ENCODE results near the gene ALDH1A2. TPM values are rescaled to one million over a fixed set of nuclear protein-coding genes. Genes with fewer than 3 reads are reported as not detected.

The ALDH1A2 gene
- total RNA-seq, 1 donor from 2014 or later = 0.91 TPM

DNA sequence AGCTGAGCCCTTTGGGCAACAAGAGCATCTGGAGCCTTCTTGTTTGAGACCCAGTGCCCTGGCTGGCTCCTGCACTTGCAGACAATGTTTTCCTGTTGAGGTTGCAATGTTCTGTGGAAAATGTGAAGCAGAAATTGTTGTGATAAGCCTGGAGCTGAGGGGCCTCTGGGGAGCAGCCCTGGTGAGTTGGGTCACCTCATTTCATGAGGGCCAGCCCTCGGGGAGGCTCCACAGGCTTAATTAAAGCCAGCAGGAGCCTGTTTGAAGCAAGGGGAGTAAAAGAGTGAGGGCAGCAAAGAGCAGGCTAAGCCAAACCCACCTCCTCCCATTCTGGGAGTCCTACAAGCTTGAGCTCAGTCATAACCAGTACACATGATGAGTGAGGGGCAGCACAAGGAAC is 154.3 kb downstream of the ALDH1A2 start:
- H3K9me3 Mint-ChIP-seq = peaks cover 6% of the 10 kb centered on the region
- no peak overlapping the region for H3K4me3 Mint-ChIP-seq
- TF ChIP-seq, protein P1, sequence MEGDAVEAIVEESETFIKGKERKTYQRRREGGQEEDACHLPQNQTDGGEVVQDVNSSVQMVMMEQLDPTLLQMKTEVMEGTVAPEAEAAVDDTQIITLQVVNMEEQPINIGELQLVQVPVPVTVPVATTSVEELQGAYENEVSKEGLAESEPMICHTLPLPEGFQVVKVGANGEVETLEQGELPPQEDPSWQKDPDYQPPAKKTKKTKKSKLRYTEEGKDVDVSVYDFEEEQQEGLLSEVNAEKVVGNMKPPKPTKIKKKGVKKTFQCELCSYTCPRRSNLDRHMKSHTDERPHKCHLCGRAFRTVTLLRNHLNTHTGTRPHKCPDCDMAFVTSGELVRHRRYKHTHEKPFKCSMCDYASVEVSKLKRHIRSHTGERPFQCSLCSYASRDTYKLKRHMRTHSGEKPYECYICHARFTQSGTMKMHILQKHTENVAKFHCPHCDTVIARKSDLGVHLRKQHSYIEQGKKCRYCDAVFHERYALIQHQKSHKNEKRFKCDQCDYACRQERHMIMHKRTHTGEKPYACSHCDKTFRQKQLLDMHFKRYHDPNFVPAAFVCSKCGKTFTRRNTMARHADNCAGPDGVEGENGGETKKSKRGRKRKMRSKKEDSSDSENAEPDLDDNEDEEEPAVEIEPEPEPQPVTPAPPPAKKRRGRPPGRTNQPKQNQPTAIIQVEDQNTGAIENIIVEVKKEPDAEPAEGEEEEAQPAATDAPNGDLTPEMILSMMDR (conservative IDR thresholded peaks at IDR 0.05) = no peak
- peaks cover 15% of the 10 kb centered on the region for H3K27me3 Mint-ChIP-seq (ENCODE audit: low read depth)
- no peak overlapping the region for H3K27ac Mint-ChIP-seq (ENCODE audit: unreplicated experiment)
- H3K36me3 Mint-ChIP-seq (ENCODE audit: low read depth) = no peaks in the 10 kb centered on the region
- H3K4me1 Mint-ChIP-seq = peaks cover 3% of the 10 kb centered on the region
- DNase-seq (ENCODE audit: low read depth, low spot score) = no peak

DNA sequence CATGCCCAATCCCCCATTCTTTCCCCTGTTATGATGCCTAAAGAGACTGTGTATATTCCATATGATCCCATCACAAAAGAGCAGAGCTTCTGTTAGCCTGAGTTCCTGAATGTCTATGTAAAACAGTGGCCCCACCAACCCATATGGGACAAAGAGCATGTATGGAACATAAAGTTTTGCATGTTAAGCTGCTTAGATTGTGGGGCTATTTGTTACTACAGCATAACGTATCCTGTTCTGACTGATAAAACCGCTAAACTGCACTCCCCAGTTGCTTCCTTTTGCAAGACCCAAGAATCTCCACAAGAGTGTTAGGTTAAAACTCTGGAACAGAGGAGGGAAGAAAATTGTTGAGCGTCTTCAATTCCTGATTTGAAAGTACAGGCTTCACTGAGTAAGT is 154.8 kb downstream of the ALDH1A2 start:
- TF ChIP-seq, protein P1 (conservative IDR thresholded peaks at IDR 0.05) = no peak
- Mint-ChIP-seq H3K9me3 (peaks cover 6% of the 10 kb centered on the region), H3K4me1 (no peaks in the 10 kb centered on the region), H3K36me3 (ENCODE audit: low read depth) (no peaks in the 10 kb centered on the region), H3K4me3 (no peak overlapping the region), H3K27ac (ENCODE audit: unreplicated experiment) (no peak overlapping the region), H3K27me3 (ENCODE audit: low read depth) (peaks cover 17% of the 10 kb centered on the region)
- DNase-seq (ENCODE audit: low read depth, low spot score) = no peak

DNA sequence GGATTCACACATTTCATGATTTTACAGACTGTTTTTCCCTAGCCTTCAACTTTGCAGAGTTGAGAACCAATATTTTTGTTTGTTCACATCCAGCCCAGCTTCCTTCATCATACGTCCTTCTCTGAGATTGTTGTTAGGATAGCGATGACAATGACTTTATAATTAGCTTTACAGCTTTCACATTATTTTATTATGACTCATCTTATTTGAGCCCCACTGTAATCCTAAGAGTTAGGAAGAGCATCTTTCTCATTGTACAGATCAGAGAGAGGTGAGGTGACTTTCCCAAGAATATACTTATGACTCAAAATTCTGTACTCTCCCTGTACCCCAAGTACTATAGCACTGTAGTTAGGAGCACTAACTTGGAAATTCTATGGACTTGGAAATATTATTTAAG is 156.1 kb downstream of the ALDH1A2 start:
- peaks cover 6% of the 10 kb centered on the region for H3K9me3 Mint-ChIP-seq
- H3K27ac Mint-ChIP-seq (ENCODE audit: unreplicated experiment) = no peak overlapping the region
- H3K27me3 Mint-ChIP-seq (ENCODE audit: low read depth) = peaks cover 21% of the 10 kb centered on the region
- no peaks in the 10 kb centered on the region for H3K36me3 Mint-ChIP-seq (ENCODE audit: low read depth)
- no peaks in the 10 kb centered on the region for H3K4me1 Mint-ChIP-seq
- DNase-seq (ENCODE audit: low read depth, low spot score) = no peak
- no peak overlapping the region for H3K4me3 Mint-ChIP-seq
- TF ChIP-seq, protein P1 (conservative IDR thresholded peaks at IDR 0.05) = no peak

DNA sequence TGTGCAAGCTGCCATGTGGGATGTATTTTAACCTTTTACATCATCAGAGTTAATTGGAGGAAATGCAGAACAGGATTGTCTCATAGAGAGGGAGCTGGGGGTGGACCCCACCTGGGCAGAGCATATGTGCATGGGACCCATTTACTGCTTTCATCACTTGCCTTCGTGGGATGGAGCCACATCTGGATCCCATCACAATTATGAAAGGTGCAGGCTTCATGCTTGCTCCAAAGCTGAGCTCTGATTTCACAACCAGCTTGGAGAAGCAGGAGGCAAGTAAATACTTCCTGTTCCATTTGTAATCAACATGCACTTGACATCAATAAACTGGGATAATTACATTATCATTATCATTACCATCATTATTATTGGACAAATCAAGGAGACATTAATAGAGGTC is 161.9 kb downstream of the ALDH1A2 start:
- Mint-ChIP-seq H3K36me3 (ENCODE audit: low read depth) (no peaks in the 10 kb centered on the region), H3K27me3 (ENCODE audit: low read depth) (peaks cover 22% of the 10 kb centered on the region), H3K4me1 (no peaks in the 10 kb centered on the region), H3K4me3 (no peak overlapping the region), H3K27ac (ENCODE audit: unreplicated experiment) (no peak overlapping the region), H3K9me3 (peaks cover 8% of the 10 kb centered on the region)
- TF ChIP-seq, protein P1 (conservative IDR thresholded peaks at IDR 0.05) = no peak
- DNase-seq (ENCODE audit: low read depth, low spot score) = no peak

Other genes starting within 250 kb of the ALDH1A2 start
- gene AQP9, start 72.7 kb upstream of the ALDH1A2 start, total RNA-seq = not detected in 2 replicates

Measured in neural crest cell (in vitro differentiated cells).